Testis (tissue), 2 donors: Measurements from ENCODE around the gene ENTR1.

Experiments
- POLR2A ChIP-seq: fragments of 450-650 bp; IDR thresholded peaks from one replicate; pipeline ENCODE4 v1.6.1; 2017; ENCODE audit warnings: antibody characterized with exemption, mild to moderate bottlenecking, moderate library complexity
- TF ChIP-seq, protein P1 (sequence below), 3 experiments: fragments of 450-650 bp in 2 of 3; fragments of 200-600 bp in 1 of 3; sonication (generic) in 1 of 3; IDR thresholded peaks; one replicate each; pipeline ENCODE4 v1.5.1; 2016 to 2019; ENCODE audit warnings: antibody characterized with exemption in 3 of 3, mild to moderate bottlenecking in 2 of 3, moderate library complexity in 1 of 3

DNA sequence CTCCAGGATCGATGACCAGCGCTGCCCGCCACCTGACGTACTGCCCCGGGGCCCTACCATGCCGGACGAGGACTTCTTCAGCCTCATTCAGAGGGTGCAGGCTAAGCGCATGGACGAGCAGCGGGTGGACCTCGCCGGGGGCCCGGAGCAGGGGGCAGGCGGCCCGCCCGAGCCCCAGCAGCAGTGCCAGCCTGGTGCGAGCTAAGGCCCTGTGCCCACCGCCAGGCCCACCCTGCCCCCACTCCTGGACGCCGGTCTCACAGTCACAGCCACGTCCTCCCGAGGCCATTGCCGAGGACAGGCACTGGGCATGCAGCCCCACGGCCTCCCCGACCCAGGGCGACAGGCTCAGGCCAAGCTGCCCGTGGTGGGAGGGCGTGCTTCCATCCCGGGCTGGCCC lies 52.4 kb downstream of the ENTR1 start:
- TF ChIP-seq, protein P1, sequence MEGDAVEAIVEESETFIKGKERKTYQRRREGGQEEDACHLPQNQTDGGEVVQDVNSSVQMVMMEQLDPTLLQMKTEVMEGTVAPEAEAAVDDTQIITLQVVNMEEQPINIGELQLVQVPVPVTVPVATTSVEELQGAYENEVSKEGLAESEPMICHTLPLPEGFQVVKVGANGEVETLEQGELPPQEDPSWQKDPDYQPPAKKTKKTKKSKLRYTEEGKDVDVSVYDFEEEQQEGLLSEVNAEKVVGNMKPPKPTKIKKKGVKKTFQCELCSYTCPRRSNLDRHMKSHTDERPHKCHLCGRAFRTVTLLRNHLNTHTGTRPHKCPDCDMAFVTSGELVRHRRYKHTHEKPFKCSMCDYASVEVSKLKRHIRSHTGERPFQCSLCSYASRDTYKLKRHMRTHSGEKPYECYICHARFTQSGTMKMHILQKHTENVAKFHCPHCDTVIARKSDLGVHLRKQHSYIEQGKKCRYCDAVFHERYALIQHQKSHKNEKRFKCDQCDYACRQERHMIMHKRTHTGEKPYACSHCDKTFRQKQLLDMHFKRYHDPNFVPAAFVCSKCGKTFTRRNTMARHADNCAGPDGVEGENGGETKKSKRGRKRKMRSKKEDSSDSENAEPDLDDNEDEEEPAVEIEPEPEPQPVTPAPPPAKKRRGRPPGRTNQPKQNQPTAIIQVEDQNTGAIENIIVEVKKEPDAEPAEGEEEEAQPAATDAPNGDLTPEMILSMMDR (IDR thresholded peaks at IDR 0.05): no peak
- TF ChIP-seq POLR2A: no peak
